GM12801 (cell line): Measurements from ENCODE around the gene FHIT.

ENCODE experiments used
- CTCF ChIP-seq: IDR thresholded peaks from one replicate; pipeline ENCODE4 v1.5.1; 2011; ENCODE audit warnings: control low read depth; ENCODE audit not compliant: insufficient read length; ENCODE audit errors: extremely low read depth

Gene FHIT

GRCh38 chr3:61139686-61140085 is 111.6 kb downstream of the FHIT start:
- no peak for TF ChIP-seq CTCF

GRCh38 chr3:61138401-61138800 is 112.9 kb downstream of the FHIT start:
- TF ChIP-seq CTCF: no peak

- no peak for TF ChIP-seq CTCF
Measured at GRCh38 chr3:61136191-61136590, 115.1 kb downstream of the FHIT start.

- TF ChIP-seq CTCF: no peak
Measured at GRCh38 chr3:61134532-61134931, 116.7 kb downstream of the FHIT start.

- no peak for TF ChIP-seq CTCF
Measured at GRCh38 chr3:61132062-61132461, 119.2 kb downstream of the FHIT start.

GRCh38 chr3:61118830-61119229 is 132.4 kb downstream of the FHIT start:
- no peak for TF ChIP-seq CTCF

- no peak for TF ChIP-seq CTCF
Measured at GRCh38 chr3:61117045-61117898, 134.0 kb downstream of the FHIT start.
